Neural progenitor cell (in vitro differentiated cells): Measurements from ENCODE around the gene NEURL4.

Source experiments
- CTCF ChIP-seq: fragments of 200-600 bp; sonication (generic); IDR thresholded peaks from 2 replicates; pipeline ENCODE4 v1.5.1; 2017; ENCODE audit warnings: antibody characterized with exemption, mild to moderate bottlenecking
- EZH2 ChIP-seq: fragments of 200-600 bp; sonication (generic); IDR thresholded peaks from 2 replicates; pipeline ENCODE4 v1.6.1; 2017; ENCODE audit warnings: antibody characterized with exemption, mild to moderate bottlenecking, moderate library complexity
- EZH2phosphoT487 ChIP-seq: fragments of 200-600 bp; sonication (generic); IDR thresholded peaks from 2 replicates; pipeline ENCODE4 v1.6.1; 2017; ENCODE audit warnings: antibody characterized with exemption

GRCh38 chr17:7352910-7353635 lies 23.9 kb upstream of the NEURL4 start:
- TF ChIP-seq CTCF (no peak), EZH2 (no peak), EZH2phosphoT487 (no peak)
